Caco-2 (cell line): Measurements from ENCODE around the gene ERGIC1. TPM values are rescaled to one million over a fixed set of nuclear protein-coding genes. Genes with fewer than 3 reads are reported as not detected.

Experiments used
- BruUV-seq: library from RNA; stranded (reverse); fragments of 400-500 nt; replicated peaks from 2 replicates; lab custom pipeline; 2021; lab: Mats Ljungman, UMichigan
- CTCF ChIA-PET: fragments of 300-600 bp; sonication (Branson Sonifier 250); formaldehyde crosslinking; loops from one replicate; lab custom pipeline; 2022; ENCODE audit warnings: antibody characterized with exemption; lab: Charles Lee
- POLR2A ChIA-PET: fragments of 300-600 bp; sonication (Branson Sonifier 250); formaldehyde crosslinking; loops from one replicate; lab custom pipeline; 2022; ENCODE audit warnings: antibody characterized with exemption; lab: Charles Lee
- DNase-seq, 2 experiments: peaks; one replicate each; pipeline versions ENCODE4 v3.0.0 to v3.0.0-alpha.2; 2020 to 2022
- H3K27me3 ChIP-seq: replicated peaks from 2 replicates; pipeline ENCODE4 v1.6.0; 2011; ENCODE audit warnings: low read length; ENCODE audit not compliant: control insufficient read depth, insufficient read depth
- H3K36me3 ChIP-seq: 2 replicates; pipeline ENCODE4 v1.5.1; 2011; ENCODE audit warnings: low read length; ENCODE audit not compliant: control insufficient read depth, insufficient read depth
- H3K4me1 ChIP-seq: fragments of 250-450 bp; sonication (Bioruptor Pico); 2 replicates; pipeline ENCODE4 v1.5.1; 2020; ENCODE audit warnings: mild to moderate bottlenecking
- H3K4me3 ChIP-seq: 2 replicates; pipeline ENCODE4 v1.5.1; 2011; ENCODE audit warnings: low read depth, mild to moderate bottlenecking, control low read depth, low read length
- H3K9me3 ChIP-seq: fragments of 250-450 bp; sonication (Bioruptor Pico); 2 replicates; pipeline ENCODE4 v1.5.1; 2020; ENCODE audit warnings: mild to moderate bottlenecking, moderate library complexity
- H3K27ac Mint-ChIP-seq: one replicate; pipeline ENCODE4 v1.8.0; 2022; ENCODE audit warnings: mixed read lengths; ENCODE audit not compliant: unreplicated experiment
- H3K27me3 Mint-ChIP-seq: one replicate; pipeline ENCODE4 v1.8.0; 2022; ENCODE audit warnings: mixed read lengths; ENCODE audit not compliant: insufficient read depth, unreplicated experiment
- H3K36me3 Mint-ChIP-seq: one replicate; pipeline ENCODE4 v1.8.0; 2022; ENCODE audit warnings: mild to moderate bottlenecking, mixed read lengths; ENCODE audit not compliant: insufficient read depth, unreplicated experiment
- H3K4me1 Mint-ChIP-seq: one replicate; pipeline ENCODE4 v1.8.0; 2022; ENCODE audit warnings: low read depth, mixed read lengths; ENCODE audit not compliant: unreplicated experiment
- H3K4me3 Mint-ChIP-seq: one replicate; pipeline ENCODE4 v1.8.0; 2022; ENCODE audit warnings: mild to moderate bottlenecking, moderate library complexity, mixed read lengths; ENCODE audit not compliant: unreplicated experiment
- H3K9me3 Mint-ChIP-seq: one replicate; pipeline ENCODE4 v1.8.0; 2022; ENCODE audit warnings: mixed read lengths; ENCODE audit not compliant: unreplicated experiment
- CTCF ChIP-seq, 2 experiments: fragments of 200-600 bp in 1 of 2; IDR thresholded peaks; 1 replicate in 1 of 2; 2 replicates in 1 of 2; pipeline versions ENCODE4 v1.5.1 to v1.8.0; 2011 to 2022; ENCODE audit warnings: antibody characterized with exemption in 1 of 2, control low read depth in 1 of 2, inconsistent platforms in 1 of 2, low read depth in 1 of 2, low read length in 1 of 2, mild to moderate bottlenecking in 1 of 2, moderate library complexity in 1 of 2; ENCODE audit not compliant: insufficient read depth in 1 of 2, severe bottlenecking in 1 of 2, unreplicated experiment in 1 of 2
- intact Hi-C: fragments of 100-400 bp; cut with micrococcal nuclease; formaldehyde crosslinking; loops from one replicate; pipeline ENCODE4 v1.10.0; 2022; ENCODE audit not compliant: unreplicated experiment
- total RNA-seq: library from RNA; stranded (reverse); gene quantifications from 2 replicates; pipeline ENCODE4 v1.2.3, GENCODE V29; 2022

ERGIC1 gene
- total RNA-seq, 1 experiment from 2014 or later: 161 TPM

- intact Hi-C loops: no loop called here
- no peak for DNase-seq
- Mint-ChIP-seq H3K9me3 (no peaks in the 10 kb centered on the region), H3K4me1 (peaks cover 17% of the 10 kb centered on the region), H3K27me3 (no peaks in the 10 kb centered on the region), H3K4me3 (no peak overlapping the region), H3K36me3 (peaks cover 30% of the 10 kb centered on the region), H3K27ac (no peak overlapping the region)
- ChIA-PET POLR2A (interaction anchor here (1.0 to 1.1 kb wide), 2 partner anchors 21 to 66 kb away, joined by 3 read pairs; partner anchors contain the start of gene DUSP1), CTCF (interaction anchor here (0.9 kb wide), 1 partner anchor 121 kb away, joined by 3 read pairs; no protein-coding TSS in a partner anchor)
- no TSS peak for BruUV-seq
- TF ChIP-seq CTCF (IDR thresholded peaks at IDR 0.05; ENCODE audit: insufficient read depth in 1 of 2, low read depth in 1 of 2, low read length in 1 of 2, severe bottlenecking in 1 of 2, unreplicated experiment in 1 of 2): no peak
- H3K9me3 ChIP-seq: no peaks in the 10 kb centered on the region
- H3K27me3 ChIP-seq: no peaks in the 10 kb centered on the region
- H3K4me1 ChIP-seq: peaks cover 18% of the 10 kb centered on the region
- H3K4me3 ChIP-seq: no peak overlapping the region
- H3K36me3 ChIP-seq: no peaks in the 10 kb centered on the region
Measured at GRCh38 chr5:172837640-172838039, 3.6 kb downstream of the ERGIC1 start.

- CTCF ChIA-PET: no interaction called here
- no peak for TF ChIP-seq CTCF (IDR thresholded peaks at IDR 0.05; ENCODE audit: insufficient read depth in 1 of 2, low read depth in 1 of 2, low read length in 1 of 2, severe bottlenecking in 1 of 2, unreplicated experiment in 1 of 2)
- no peaks in the 10 kb centered on the region for H3K9me3 ChIP-seq
- Mint-ChIP-seq H3K36me3 (peaks cover 34% of the 10 kb centered on the region), H3K9me3 (no peaks in the 10 kb centered on the region), H3K27me3 (no peaks in the 10 kb centered on the region), H3K4me3 (no peak overlapping the region), H3K27ac (no peak overlapping the region), H3K4me1 (peaks cover 17% of the 10 kb centered on the region)
- H3K4me1 ChIP-seq: peaks cover 12% of the 10 kb centered on the region
- POLR2A ChIA-PET: interaction anchor here (1.0 to 1.1 kb wide), 2 partner anchors 21 to 67 kb away, joined by 3 read pairs; partner anchors contain the start of gene DUSP1
- BruUV-seq: no TSS peak
- H3K4me3 ChIP-seq: no peak overlapping the region
- no peak for DNase-seq
- intact Hi-C loops: no loop called here
- no peaks in the 10 kb centered on the region for H3K27me3 ChIP-seq
- no peaks in the 10 kb centered on the region for H3K36me3 ChIP-seq
Measured at GRCh38 chr5:172838151-172838875, 4.3 kb downstream of the ERGIC1 start.

GRCh38 chr5:172839669-172840431, 5.8 kb downstream of the ERGIC1 start:
- no peaks in the 10 kb centered on the region for H3K9me3 ChIP-seq
- H3K4me1 ChIP-seq: peaks cover 9% of the 10 kb centered on the region; the same call in 1 of the 2 replicates
- H3K27me3 ChIP-seq: no peaks in the 10 kb centered on the region
- no peak overlapping the region for H3K4me3 ChIP-seq
- TF ChIP-seq CTCF (IDR thresholded peaks at IDR 0.05; ENCODE audit: insufficient read depth in 1 of 2, low read depth in 1 of 2, low read length in 1 of 2, severe bottlenecking in 1 of 2, unreplicated experiment in 1 of 2): no peak
- Mint-ChIP-seq H3K4me1 (peaks cover 17% of the 10 kb centered on the region), H3K27me3 (no peaks in the 10 kb centered on the region), H3K9me3 (no peaks in the 10 kb centered on the region), H3K27ac (no peak overlapping the region), H3K4me3 (no peak overlapping the region), H3K36me3 (peaks cover 47% of the 10 kb centered on the region)
- H3K36me3 ChIP-seq: no peaks in the 10 kb centered on the region; the same call in 1 of the 2 replicates
- ChIA-PET CTCF (no interaction called here), POLR2A (interaction anchor here (0.9 kb wide), 1 partner anchor 19 kb away, joined by 7 read pairs; no protein-coding TSS in a partner anchor)
- no TSS peak for BruUV-seq
- intact Hi-C loops: no loop called here
- DNase-seq: no peak
